ENCODE results near the gene ERF.

The ERF gene

GRCh38 chr19:42219812-42220750 is 34.8 kb downstream of the ERF start, which contains the start of gene ZNF526:
Gene ZNF526 (plus strand): TSS chr19:42220312. CDS start chr19:42224404, 4,092 bp downstream.
- Histone ChIP-seq H3K36me3 (ENCODE audit: control insufficient read depth, insufficient read depth, low read length) (no peaks in the 10 kb centered on the region), H3K27me3 (ENCODE audit: control insufficient read depth, insufficient read depth, low read length) (no peaks in the 10 kb centered on the region), H3K9ac (ENCODE audit: low read length) (peak within 1 kb of the TSS; percentile 70), H3K9me3 (ENCODE audit: control insufficient read depth, low read length) (no peaks in the 10 kb centered on the region), H3K4me3 (ENCODE audit: low read length) (peak within 1 kb of the TSS; percentile 52), H3K4me1 (ENCODE audit: control insufficient read depth, insufficient read depth, low read length) (peaks cover 44% of the 10 kb centered on the region)

DNA sequence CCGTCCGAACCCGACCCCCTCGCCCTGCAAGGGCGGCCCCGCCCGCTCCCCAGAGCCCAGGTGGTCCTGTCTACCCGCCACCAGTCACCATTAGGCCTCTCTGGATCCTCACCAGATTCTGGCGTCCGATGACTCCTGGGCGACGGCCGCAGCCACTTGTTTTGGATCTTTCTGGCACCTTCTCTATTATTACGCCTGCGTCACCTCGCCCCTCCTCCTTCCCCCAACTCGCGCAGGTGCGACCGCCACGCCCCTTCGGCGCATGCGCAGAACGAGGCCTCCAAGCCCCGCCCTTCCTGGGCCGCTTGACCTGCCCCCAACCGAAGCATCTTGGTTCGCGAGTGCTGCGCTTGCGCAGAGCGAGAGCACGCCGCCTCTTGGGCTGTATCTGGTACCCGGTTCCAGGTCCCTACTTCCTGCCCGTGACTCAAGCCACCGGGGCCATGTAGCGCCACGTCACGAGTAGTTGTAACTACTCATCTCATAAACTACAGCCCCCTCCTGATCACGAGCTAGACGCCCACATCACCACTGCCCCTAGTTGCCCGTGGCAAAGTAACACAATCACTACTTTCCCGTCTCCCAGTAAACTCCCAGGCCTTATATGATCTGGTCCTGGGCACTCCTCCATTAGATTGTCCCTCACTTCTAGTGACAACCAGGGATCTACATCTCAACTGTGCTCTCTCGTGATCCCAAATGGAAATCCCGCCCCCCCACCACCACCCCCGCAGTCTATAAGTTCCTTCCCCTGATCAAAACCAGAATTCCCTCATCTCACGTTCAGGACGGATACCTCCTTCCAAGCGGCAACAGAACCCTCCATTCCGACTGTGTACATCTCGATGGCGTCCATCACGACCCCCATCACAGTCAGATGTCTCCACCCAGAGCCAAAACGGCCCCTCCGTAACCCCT is 37.1 kb downstream of the ERF start, which contains the start of gene DEDD2:
DEDD2 (minus strand) TSS at position 158 of the 918 bp plus-strand sequence. CDS start 670 bp downstream, outside the sequence.
- Histone ChIP-seq H3K27me3 (ENCODE audit: control insufficient read depth, insufficient read depth, low read length) (no peaks in the 10 kb centered on the region), H3K36me3 (ENCODE audit: control insufficient read depth, insufficient read depth, low read length) (peaks cover 5% of the 10 kb centered on the region), H3K9ac (ENCODE audit: low read length) (peak within 1 kb of the TSS; percentile 96), H3K9me3 (ENCODE audit: control insufficient read depth, low read length) (no peaks in the 10 kb centered on the region), H3K4me3 (ENCODE audit: low read length) (peak within 1 kb of the TSS; percentile 81), H3K4me1 (ENCODE audit: control insufficient read depth, insufficient read depth, low read length) (peaks cover 47% of the 10 kb centered on the region)

DNA sequence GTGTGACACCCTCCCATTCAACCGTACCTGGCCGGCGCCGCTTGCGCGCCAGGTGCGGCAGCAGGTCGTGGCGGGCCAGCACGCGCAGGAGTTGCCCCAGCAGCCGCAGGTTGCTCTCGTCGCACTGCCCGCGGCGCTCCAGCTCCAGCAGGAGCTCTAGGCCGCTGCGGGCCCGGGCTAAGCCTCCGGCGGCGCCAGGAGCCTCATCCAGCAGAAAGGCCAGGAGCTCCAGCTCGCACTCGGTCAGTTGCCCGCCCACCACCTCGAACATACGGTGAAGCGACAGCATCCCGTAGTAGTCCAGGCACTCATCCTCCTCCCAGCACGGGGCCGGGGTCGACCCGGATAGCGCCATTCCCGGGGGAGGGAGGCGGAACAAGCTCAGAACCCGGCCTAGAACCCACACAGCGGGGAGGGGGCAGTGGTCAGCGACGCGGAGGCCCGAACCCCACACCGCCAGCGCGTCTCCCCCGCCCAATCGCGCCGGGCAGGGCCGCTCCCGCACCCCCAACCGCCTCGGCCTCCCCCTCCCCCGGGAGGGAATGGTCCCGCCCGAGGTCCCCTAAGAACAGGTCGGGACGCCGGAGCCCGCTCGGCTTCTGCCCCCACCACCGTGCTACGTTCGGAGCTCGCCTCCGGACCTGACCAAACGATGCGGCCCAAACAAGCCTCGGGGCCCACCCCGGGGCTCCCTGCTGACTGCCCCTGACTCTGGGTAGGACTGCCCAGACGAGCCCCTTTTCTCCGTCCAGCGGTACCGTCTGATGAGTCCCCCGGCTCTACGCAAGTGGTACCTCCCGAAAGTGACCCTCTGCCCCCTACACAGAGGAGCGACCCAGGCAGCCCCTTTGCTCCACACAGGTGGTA is 38.0 kb downstream of the ERF start:
- H3K36me3 ChIP-seq (ENCODE audit: control insufficient read depth, insufficient read depth, low read length): peaks cover 5% of the 10 kb centered on the region
- no peaks in the 10 kb centered on the region for H3K9me3 ChIP-seq (ENCODE audit: control insufficient read depth, low read length)
- peaks cover 46% of the 10 kb centered on the region for H3K4me1 ChIP-seq (ENCODE audit: control insufficient read depth, insufficient read depth, low read length)
- peak overlapping the region; percentile 81 for H3K4me3 ChIP-seq (ENCODE audit: low read length)
- H3K9ac ChIP-seq (ENCODE audit: low read length): peak overlapping the region; percentile 96
- no peaks in the 10 kb centered on the region for H3K27me3 ChIP-seq (ENCODE audit: control insufficient read depth, insufficient read depth, low read length)

DNA sequence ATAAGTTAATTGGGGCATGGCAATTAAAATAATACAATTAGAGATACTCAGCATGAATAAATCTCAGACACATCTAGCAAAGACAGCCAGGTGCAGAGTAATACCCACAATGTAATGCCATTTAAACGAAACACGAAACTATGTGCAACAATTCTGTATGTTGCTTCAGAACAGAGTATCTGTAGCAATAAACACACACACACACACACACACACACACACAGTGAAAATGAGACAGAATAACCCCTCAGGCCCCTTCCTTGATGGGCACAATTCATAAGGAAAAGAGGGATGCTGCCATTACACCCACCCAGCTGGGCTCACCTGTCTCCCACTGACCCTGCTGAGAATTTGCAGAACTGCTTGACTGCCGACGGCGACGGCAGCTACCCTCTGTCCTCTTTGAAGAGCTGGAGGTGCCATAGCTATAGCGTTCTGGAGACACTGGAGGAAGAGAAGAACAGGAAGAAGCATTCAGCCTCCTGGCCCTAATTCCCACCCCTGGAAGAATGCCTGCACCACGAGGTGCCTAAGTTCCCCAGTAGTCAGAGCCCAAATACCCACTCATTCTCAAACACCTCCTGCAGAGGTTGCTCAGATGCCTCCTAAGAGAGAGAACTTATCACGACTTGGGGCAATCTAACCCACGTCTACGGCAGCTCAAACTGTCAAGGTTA is 40.0 kb downstream of the ERF start:
- Histone ChIP-seq H3K9me3 (ENCODE audit: control insufficient read depth, low read length) (no peaks in the 10 kb centered on the region), H3K27me3 (ENCODE audit: control insufficient read depth, insufficient read depth, low read length) (no peaks in the 10 kb centered on the region), H3K36me3 (ENCODE audit: control insufficient read depth, insufficient read depth, low read length) (peaks cover 7% of the 10 kb centered on the region), H3K4me3 (ENCODE audit: low read length) (no peak overlapping the region), H3K4me1 (ENCODE audit: control insufficient read depth, insufficient read depth, low read length) (peaks cover 37% of the 10 kb centered on the region), H3K9ac (ENCODE audit: low read length) (no peak overlapping the region)

DNA sequence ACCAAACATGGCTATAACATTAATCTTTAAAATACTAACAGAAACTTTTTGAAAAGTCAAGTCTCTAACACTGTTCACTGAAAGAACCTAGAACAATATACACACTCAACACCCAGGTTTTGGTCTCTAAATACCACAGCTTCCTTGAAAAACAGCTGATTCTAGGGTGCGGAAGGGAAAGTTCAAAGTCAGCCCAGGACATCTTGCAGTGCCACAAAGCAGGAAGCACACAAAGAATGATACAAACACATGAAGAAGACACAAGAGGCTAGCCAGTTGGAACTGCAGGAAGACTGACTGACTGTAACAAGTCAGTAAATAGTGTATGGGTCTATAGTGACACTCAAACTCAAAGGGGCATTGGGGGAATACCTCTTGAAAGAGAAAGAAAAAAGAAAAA is 42.0 kb downstream of the ERF start:
- H3K36me3 ChIP-seq (ENCODE audit: control insufficient read depth, insufficient read depth, low read length): peaks cover 12% of the 10 kb centered on the region

DNA sequence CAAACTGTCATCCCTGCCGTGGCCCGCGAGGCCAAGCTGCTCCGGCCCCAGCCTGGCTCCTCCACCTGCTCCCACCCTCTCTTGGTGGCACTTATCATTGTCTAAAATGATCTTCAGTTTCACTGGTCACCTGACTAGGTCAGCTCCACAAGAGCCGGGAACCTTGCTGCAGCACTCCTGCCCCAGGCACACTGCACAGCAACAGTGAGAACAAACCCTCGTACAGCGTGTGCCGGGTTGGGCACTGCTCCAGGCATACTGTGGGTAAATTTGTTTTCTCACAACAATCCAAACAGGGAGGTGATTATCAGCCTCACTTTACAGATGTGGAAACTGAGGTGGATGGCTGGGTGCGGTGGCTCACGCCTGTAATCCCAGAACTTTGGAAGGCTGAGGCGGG is 46.3 kb downstream of the ERF start:
- no peaks in the 10 kb centered on the region for H3K27me3 ChIP-seq (ENCODE audit: control insufficient read depth, insufficient read depth, low read length)
- no peak overlapping the region for H3K9ac ChIP-seq (ENCODE audit: low read length)
- H3K4me1 ChIP-seq (ENCODE audit: control insufficient read depth, insufficient read depth, low read length): peaks cover 19% of the 10 kb centered on the region
- no peak overlapping the region for H3K4me3 ChIP-seq (ENCODE audit: low read length)
- peaks cover 12% of the 10 kb centered on the region for H3K36me3 ChIP-seq (ENCODE audit: control insufficient read depth, insufficient read depth, low read length)
- no peaks in the 10 kb centered on the region for H3K9me3 ChIP-seq (ENCODE audit: control insufficient read depth, low read length)

More for the DNA sequence above, 42.0 kb downstream of the ERF start:
- H3K9me3 ChIP-seq (ENCODE audit: control insufficient read depth, low read length): no peaks in the 10 kb centered on the region
- H3K27me3 ChIP-seq (ENCODE audit: control insufficient read depth, insufficient read depth, low read length): no peaks in the 10 kb centered on the region
- H3K4me3 ChIP-seq (ENCODE audit: low read length): no peak overlapping the region
- H3K4me1 ChIP-seq (ENCODE audit: control insufficient read depth, insufficient read depth, low read length): peaks cover 22% of the 10 kb centered on the region
- no peak overlapping the region for H3K9ac ChIP-seq (ENCODE audit: low read length)

- Histone ChIP-seq H3K9ac (ENCODE audit: low read length) (no peak overlapping the region), H3K9me3 (ENCODE audit: control insufficient read depth, low read length) (no peaks in the 10 kb centered on the region), H3K27me3 (ENCODE audit: control insufficient read depth, insufficient read depth, low read length) (no peaks in the 10 kb centered on the region), H3K4me1 (ENCODE audit: control insufficient read depth, insufficient read depth, low read length) (peaks cover 19% of the 10 kb centered on the region), H3K36me3 (ENCODE audit: control insufficient read depth, insufficient read depth, low read length) (peaks cover 18% of the 10 kb centered on the region), H3K4me3 (ENCODE audit: low read length) (no peak overlapping the region)
Observed at GRCh38 chr19:42207767-42208271, 47.1 kb downstream of the ERF start.

DNA sequence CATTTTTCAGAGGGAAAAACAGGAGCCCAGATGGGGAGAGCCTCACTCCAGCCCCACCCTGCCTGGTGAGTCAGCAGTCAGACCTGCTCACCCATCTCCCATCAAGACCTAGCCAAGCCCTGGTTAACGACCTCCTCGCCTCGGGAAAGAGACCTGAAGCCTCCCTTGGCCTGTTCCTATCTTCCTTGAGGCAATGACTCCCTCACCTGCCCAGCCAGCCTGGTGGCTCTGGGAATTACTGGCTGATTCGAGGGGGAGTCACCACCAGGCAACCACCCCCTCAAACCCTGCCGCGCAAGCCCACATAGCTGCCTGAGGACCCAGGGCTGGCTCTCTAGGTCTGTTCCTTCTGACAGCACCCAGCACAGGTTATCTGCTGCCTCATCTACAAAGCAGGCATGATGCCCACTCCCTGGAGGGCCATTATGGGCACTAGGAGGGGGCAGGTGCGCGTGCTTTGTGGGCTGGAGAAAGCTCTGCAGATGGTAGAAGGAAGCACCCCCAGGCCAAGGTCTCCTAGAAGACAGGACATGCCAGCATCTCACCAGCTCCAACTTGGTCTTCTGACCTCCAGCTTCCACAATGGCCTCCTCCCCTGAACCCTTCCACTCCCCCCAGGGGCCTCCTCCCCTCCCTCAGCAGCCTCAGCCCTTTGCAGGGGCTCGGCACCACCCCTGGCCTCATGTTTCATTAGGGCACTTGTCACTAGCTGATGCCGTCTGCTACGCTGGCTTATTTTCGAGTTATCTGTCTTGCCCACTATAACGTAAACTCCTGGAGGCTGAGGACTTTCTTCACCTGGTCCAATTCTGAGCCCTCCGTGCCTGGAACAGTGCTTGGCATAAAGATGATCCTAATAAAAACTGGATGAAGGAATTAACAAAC is 47.8 kb downstream of the ERF start:
- H3K4me3 ChIP-seq (ENCODE audit: low read length): no peak overlapping the region
- peaks cover 19% of the 10 kb centered on the region for H3K4me1 ChIP-seq (ENCODE audit: control insufficient read depth, insufficient read depth, low read length)
- H3K27me3 ChIP-seq (ENCODE audit: control insufficient read depth, insufficient read depth, low read length): no peaks in the 10 kb centered on the region
- no peaks in the 10 kb centered on the region for H3K9me3 ChIP-seq (ENCODE audit: control insufficient read depth, low read length)
- H3K9ac ChIP-seq (ENCODE audit: low read length): no peak overlapping the region
- peaks cover 18% of the 10 kb centered on the region for H3K36me3 ChIP-seq (ENCODE audit: control insufficient read depth, insufficient read depth, low read length)

GRCh38 chr19:42204664-42205063 is 50.3 kb downstream of the ERF start:
- Histone ChIP-seq H3K4me3 (ENCODE audit: low read length) (no peak overlapping the region), H3K27me3 (ENCODE audit: control insufficient read depth, insufficient read depth, low read length) (no peaks in the 10 kb centered on the region), H3K36me3 (ENCODE audit: control insufficient read depth, insufficient read depth, low read length) (peaks cover 20% of the 10 kb centered on the region), H3K9me3 (ENCODE audit: control insufficient read depth, low read length) (no peaks in the 10 kb centered on the region), H3K9ac (ENCODE audit: low read length) (no peak overlapping the region), H3K4me1 (ENCODE audit: control insufficient read depth, insufficient read depth, low read length) (peaks cover 26% of the 10 kb centered on the region)

- H3K36me3 ChIP-seq (ENCODE audit: control insufficient read depth, insufficient read depth, low read length): peaks cover 19% of the 10 kb centered on the region
- no peaks in the 10 kb centered on the region for H3K9me3 ChIP-seq (ENCODE audit: control insufficient read depth, low read length)
- no peak overlapping the region for H3K9ac ChIP-seq (ENCODE audit: low read length)
- no peak overlapping the region for H3K4me3 ChIP-seq (ENCODE audit: low read length)
- H3K4me1 ChIP-seq (ENCODE audit: control insufficient read depth, insufficient read depth, low read length): peaks cover 26% of the 10 kb centered on the region
- no peaks in the 10 kb centered on the region for H3K27me3 ChIP-seq (ENCODE audit: control insufficient read depth, insufficient read depth, low read length)
Observed at GRCh38 chr19:42203700-42204099, 51.2 kb downstream of the ERF start.

Data from mucosa of stomach (tissue), 1 donor.